Spleen (tissue), 7 donors: Measurements from ENCODE around the gene CD82.

Experiments
- CTCF ChIP-seq, 11 experiments: fragments of 200-600 bp in 7 of 11; fragments of 450-650 bp in 4 of 11; sonication (generic) in 4 of 11; IDR thresholded peaks in 8 of 11; conservative IDR thresholded peaks in 3 of 11; 1 replicate in 7 of 11; 2 replicates in 4 of 11; pipeline versions ENCODE4 v1.4.0 to v1.8.0; 2016 to 2021; ENCODE audit warnings: antibody characterized with exemption in 11 of 11, inconsistent platforms in 4 of 11, mild to moderate bottlenecking in 1 of 11
- POLR2A ChIP-seq, 3 donors: fragments of 450-650 bp; IDR thresholded peaks; one replicate each; pipeline ENCODE4 v1.5.1; 2017; ENCODE audit warnings: antibody characterized with exemption in 3 of 3, mild to moderate bottlenecking in 1 of 3
- donor health status: DM: no; HTN: no; CAD: no; lungs with moderate emphysema.
- donor health status: DM: no; HTN: no; CAD: no.
- donor health status: DM: no; HTN: no; CAD: no.

DNA sequence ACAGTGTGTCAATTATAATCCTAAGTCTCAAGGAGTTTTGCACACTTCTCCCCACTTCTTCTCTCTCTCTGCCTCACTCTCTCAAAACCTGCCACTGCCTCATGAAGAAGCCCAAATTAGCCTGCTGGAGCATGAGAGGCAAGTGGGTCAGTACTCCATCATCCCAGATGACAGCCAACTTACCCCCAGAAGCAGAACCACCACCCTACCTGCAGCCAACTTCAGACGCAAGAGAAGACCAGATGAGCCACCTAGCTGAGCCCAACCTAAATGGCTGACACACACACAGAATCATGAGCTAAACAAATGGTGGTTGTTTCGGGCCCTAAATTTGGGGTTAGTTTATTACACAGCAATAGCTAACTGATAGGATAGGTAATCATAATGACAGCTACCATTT, 61.2 kb downstream of the CD82 start:
- no peak for TF ChIP-seq CTCF (IDR thresholded peaks at IDR 0.05 in 8 of 11, conservative IDR thresholded peaks at IDR 0.05 in 3 of 11)
- TF ChIP-seq POLR2A (IDR thresholded peaks at IDR 0.05) = no peak
